H1 (cell line): ENCODE measurements around the gene MACROD1.

Experiments used
- EZH2 ChIP-seq: fragments of 200-600 bp; sonication (generic); IDR thresholded peaks from 2 replicates; pipeline ENCODE4 v1.7.1; 2012; ENCODE audit warnings: low read depth, mild to moderate bottlenecking, moderate library complexity, low read length, inconsistent platforms; ENCODE audit not compliant: severe bottlenecking
- RBBP5 ChIP-seq: IDR thresholded peaks from 2 replicates; pipeline ENCODE4 v1.7.1; 2012; ENCODE audit warnings: low read depth, mild to moderate bottlenecking, inconsistent platforms, low read length, moderate library complexity, borderline replicate concordance
- RFX5 ChIP-seq: IDR thresholded peaks from 2 replicates; pipeline ENCODE4 v1.6.1; 2011; ENCODE audit warnings: low read depth, low read length, improper control_type of control experiment, borderline replicate concordance
- SUZ12 ChIP-seq: fragments of 200-600 bp; sonication (generic); IDR thresholded peaks from 2 replicates; pipeline ENCODE4 v1.6.1; 2012; ENCODE audit warnings: mild to moderate bottlenecking, inconsistent platforms, low read length, moderate library complexity, mixed read lengths
- TF ChIP-seq, protein P1 (sequence below), 3 experiments: IDR thresholded peaks; 1 replicate in 2 of 3; 2 replicates in 1 of 3; pipeline versions ENCODE4 v1.5.1 to v1.6.1; 2011; ENCODE audit warnings: low read length in 3 of 3, mild to moderate bottlenecking in 3 of 3, inconsistent platforms in 2 of 3, low read depth in 1 of 3, moderate library complexity in 1 of 3; ENCODE audit not compliant: insufficient read depth in 1 of 3; ENCODE audit errors: control extremely low read depth in 1 of 3

- TF ChIP-seq EZH2 (no peak), RBBP5 (no peak), SUZ12 (no peak), RFX5 (no peak)
- TF ChIP-seq, protein P1, sequence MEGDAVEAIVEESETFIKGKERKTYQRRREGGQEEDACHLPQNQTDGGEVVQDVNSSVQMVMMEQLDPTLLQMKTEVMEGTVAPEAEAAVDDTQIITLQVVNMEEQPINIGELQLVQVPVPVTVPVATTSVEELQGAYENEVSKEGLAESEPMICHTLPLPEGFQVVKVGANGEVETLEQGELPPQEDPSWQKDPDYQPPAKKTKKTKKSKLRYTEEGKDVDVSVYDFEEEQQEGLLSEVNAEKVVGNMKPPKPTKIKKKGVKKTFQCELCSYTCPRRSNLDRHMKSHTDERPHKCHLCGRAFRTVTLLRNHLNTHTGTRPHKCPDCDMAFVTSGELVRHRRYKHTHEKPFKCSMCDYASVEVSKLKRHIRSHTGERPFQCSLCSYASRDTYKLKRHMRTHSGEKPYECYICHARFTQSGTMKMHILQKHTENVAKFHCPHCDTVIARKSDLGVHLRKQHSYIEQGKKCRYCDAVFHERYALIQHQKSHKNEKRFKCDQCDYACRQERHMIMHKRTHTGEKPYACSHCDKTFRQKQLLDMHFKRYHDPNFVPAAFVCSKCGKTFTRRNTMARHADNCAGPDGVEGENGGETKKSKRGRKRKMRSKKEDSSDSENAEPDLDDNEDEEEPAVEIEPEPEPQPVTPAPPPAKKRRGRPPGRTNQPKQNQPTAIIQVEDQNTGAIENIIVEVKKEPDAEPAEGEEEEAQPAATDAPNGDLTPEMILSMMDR (IDR thresholded peaks at IDR 0.05; ENCODE audit: control extremely low read depth in 1 of 3, insufficient read depth in 1 of 3, low read depth in 1 of 3, low read length in 3 of 3) = no peak
Measured at GRCh38 chr11:64208796-64209562, 43.1 kb upstream of the MACROD1 start.
